Medulla oblongata (tissue), 1 donor: ENCODE data around the gene PSME2.
A peak's percentile ranks its signal among the peaks of the same experiment; 100 is the strongest.

Source experiments
- DNase-seq: peaks from one replicate; pipeline ENCODE4 v3.0.0-alpha.2; 2015; ENCODE audit errors: extremely low spot score

Gene PSME2

DNA sequence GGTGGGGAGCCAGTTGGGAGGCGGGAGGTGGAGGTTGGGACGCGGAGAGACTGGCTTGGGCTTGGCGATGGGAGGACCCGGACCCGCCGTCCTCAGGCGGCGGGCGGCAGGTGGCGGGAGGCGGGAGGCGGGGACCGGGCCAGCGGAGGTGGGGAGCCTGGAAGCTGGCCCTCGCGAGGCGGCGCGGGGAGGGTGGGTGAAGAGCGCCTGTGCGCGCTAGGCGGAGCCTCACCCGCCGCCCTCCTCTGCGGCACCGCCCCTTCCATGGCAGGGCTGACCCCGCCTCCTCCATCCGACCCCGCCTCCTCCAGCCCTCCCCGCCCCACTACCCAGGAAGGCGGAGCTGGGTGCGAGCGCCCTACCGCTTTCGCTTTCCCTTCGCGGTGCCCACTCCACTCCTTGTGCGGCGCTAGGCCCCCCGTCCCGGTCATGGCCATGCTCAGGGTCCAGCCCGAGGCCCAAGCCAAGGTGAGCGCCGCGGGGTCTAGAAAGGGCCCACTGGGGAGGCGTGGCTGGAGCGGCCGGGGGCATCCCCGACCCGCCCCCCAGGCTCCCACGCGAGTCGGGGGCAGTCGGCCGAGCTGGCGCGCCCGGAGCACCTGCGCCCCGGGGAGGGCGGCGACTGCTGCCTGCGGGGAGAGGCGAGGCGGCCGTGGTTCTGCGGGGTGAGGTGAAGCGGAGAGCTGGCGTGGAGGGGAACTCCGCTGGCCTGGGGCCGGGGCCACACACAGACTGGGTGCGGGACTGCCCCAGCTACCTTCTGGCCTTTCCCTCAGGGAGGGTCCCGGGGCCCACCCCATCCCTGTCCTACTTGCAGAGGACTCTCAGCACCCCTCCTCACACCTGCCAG lies 10.4 kb downstream of the PSME2 start, which contains the start of gene PSME1:
PSME1 (plus strand) TSS at position 361 of the 850 bp plus-strand sequence; CDS start at position 430, 69 bp downstream.
- peak; percentile 95 for DNase-seq

DNA sequence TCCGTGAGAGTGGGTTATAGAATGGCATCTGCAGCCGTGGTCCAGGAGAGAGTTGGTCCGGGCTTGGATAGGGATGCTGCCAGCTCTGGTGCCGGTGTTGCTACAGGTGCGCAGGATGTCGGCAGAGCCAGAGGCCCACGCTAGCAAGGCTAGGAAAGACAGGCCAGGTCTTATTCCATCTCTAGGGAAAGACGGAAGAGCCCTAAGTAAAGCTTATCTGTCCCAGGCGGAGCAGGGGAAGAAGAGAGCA lies 10.9 kb downstream of the PSME2 start:
- no peak for DNase-seq

DNA sequence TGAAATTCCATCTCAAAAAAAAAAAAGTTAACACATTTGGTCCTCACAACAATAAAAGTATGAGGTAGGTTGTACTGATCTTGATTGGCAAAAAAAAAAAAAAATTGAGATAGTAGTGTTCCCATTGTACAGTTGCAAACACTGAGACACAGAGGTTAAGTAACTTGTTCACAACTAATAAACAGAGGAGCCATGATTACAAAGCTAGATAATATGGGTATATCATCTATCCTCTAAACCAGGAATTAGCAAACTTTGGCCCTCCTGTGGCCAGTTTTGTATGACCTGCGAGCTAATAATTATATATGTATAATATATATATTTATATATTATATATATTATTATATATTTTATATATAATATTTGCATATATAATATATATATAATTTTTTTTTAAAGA lies 12.7 kb downstream of the PSME2 start:
- DNase-seq: no peak

DNA sequence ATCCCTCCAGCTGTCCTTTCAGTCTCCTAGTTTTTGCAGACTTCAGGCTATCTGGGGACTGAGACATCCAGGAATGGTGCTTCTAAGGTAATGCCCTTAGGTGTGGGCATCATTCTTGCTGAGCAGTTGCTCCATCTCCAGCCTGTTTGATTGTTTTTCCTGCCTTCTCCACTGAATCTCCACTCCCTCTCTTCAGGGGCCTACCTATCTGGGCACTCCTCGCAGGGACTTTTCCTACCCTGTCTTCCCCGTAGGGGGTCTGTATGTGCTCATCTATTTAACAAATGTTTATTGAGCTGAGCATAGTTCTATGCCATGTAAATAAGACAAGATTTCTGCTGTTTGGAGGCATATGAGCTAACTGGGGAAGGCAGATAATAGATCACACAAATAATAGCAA lies 13.4 kb downstream of the PSME2 start:
- no peak for DNase-seq

DNA sequence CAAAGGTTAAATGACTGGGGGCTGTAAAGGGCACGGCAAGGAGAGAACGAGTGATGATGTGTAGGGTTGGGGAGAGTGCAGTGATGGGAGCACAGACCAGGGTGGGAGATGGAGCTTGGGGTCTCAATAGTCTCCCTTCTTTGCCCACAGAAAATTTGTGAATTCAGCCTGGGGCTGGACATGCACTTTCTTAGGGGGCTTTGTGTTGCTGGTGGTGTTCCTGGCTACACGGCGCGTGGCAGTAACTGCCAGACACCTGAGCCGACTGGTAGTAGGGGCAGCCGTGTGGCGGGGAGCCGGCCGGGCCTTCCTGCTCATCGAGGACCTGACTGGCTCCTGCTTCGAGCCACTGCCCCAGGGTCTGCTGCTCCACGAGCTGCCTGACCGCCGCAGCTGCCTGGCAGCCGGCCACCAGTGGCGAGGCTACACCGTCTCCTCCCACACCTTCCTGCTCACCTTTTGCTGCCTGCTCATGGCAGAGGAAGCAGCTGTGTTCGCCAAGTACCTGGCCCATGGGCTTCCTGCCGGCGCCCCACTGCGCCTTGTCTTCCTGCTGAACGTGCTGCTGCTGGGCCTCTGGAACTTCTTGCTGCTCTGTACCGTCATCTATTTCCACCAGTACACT lies 14.2 kb downstream of the PSME2 start:
- no peak for DNase-seq

DNA sequence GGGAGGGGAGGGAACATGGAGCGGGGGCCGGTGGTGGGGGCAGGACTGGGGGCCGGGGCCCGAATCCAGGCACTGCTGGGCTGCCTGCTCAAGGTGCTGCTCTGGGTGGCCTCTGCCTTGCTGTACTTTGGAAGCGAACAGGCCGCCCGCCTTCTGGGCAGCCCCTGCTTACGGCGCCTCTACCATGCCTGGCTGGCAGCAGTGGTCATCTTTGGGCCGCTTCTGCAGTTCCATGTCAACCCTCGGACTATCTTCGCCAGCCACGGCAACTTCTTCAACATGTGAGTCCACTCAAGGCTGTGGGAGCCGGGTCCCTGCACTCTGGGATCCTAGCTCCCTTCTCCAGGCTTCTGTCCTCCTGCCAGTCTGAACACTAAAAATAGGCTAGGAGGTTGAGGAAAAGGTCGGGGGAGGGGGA lies 14.9 kb downstream of the PSME2 start:
- no peak for DNase-seq

DNA sequence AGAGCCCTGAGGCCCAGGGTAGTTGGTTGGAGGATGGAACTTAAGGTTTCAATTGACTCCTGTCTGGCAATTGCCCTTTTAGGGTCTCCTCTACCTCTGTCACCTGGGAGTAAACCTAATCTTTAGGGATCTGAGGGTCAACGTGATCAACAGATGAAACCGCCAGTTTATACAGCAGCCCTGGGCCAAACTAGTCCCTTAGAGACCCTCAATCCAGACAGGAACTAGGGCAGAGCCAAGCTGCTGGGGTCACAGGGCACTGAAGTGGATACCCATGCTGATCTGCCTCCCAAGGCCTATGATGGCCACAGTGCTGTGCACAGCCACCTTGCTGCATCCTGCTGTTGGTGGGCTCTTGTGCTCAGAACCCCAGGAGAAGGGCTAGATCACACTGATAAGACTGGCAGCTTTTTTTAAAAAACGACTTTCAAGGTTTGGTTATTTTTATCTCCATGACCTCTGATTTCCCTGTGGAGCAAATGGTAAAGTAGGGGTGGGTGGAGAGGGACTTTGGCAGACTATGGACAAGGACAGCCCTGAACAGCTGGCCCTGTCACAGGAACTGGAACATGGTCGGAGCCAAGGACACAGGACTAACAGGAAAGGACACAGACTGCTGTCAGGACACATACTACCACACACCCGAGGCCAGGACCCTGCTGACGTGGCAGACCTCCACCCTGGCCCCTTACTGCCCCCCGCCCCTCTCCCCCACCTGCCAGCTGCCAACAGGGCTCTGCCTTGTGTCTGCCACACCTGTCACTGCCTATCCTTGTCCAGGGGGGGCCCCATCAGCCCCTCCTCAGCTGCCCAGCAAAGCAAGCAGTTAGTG lies 15.5 kb downstream of the PSME2 start:
- DNase-seq: no peak

DNA sequence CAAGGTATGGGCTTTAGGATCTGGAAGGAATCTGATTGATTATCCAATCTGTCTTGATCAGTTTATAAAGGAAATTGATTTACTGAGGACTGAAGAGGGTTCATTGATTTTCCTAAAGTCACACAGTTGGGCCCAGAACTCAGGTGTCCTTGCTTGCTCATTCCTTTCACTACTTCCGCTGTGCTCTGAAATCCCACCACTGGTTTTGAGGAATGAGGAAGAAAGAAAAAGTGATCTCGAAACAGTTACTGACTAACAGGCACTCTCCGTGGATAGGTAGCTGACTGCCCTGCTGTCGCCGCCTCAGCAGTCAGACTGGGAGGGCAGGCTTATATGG lies 16.1 kb downstream of the PSME2 start, which contains the start of gene FITM1:
FITM1 (plus strand) TSS at position 280 of the 337 bp plus-strand sequence. CDS start 905 bp downstream, outside the sequence.
- DNase-seq: no peak

DNA sequence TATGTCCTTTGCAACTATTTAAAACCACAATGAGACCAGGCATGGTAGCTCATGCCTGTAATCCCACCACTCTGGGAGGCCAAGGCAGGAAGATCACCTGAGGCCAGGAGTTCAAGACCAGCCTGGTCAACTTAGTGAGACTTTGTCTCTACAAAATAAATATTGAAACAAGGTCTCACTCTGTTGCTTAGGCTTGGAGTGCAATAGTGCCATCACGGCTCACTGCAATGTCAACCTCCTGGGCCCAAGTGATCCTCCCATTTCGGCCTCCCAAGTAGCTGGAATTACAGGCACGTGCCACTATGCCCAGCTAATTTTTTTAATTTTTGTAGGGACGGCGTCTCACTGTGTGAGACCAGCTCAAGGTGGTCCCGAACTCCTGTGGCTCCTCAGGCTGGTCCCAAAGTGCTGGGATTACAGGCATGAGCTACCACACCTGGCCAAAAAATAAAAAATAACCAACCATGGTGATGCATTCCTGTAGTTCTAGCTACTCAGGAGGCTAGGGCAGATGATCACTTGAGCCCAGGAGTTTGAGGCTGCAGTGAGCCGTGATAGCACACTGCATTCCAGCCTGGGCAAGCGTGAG lies 16.9 kb downstream of the PSME2 start:
- DNase-seq: no peak

DNA sequence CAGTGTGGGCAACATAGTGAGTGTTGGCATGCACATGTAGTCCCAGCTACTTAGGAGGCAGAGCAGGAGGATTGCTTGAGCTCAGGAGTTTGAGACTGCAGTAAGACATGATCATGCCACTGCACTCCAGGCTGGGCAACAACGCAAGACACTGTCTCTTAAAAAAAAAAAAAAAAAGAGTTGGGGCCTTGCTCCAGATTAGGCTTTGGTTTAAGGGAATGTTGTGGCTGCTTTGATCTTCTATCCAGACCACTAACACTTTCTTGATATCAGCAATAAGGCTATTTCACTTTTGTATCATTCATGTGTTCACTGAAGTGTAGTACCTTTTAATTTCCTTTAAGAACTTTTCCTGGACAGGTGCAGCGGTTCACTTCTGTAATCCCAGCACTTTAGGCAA lies 18.7 kb downstream of the PSME2 start:
- no peak for DNase-seq

DNA sequence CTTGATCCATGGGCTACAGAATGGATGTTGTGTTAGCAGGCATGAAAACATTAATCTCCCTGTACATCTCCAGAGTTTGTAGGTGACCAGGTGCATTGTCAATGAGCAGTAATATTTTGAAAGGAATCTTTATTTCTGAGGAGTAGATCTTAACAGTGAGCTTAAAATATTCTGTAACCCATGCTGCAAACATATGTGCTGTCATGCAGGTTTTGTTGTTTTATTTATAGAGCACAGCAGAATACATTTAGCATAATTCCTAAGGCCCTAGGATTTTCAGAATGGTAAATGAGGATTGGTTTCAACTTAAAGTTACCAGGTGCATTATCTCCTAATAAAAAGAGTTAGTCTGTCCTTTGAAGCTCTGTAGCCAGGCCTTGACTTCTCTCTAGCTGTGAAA lies 19.5 kb downstream of the PSME2 start:
- no peak for DNase-seq

DNA sequence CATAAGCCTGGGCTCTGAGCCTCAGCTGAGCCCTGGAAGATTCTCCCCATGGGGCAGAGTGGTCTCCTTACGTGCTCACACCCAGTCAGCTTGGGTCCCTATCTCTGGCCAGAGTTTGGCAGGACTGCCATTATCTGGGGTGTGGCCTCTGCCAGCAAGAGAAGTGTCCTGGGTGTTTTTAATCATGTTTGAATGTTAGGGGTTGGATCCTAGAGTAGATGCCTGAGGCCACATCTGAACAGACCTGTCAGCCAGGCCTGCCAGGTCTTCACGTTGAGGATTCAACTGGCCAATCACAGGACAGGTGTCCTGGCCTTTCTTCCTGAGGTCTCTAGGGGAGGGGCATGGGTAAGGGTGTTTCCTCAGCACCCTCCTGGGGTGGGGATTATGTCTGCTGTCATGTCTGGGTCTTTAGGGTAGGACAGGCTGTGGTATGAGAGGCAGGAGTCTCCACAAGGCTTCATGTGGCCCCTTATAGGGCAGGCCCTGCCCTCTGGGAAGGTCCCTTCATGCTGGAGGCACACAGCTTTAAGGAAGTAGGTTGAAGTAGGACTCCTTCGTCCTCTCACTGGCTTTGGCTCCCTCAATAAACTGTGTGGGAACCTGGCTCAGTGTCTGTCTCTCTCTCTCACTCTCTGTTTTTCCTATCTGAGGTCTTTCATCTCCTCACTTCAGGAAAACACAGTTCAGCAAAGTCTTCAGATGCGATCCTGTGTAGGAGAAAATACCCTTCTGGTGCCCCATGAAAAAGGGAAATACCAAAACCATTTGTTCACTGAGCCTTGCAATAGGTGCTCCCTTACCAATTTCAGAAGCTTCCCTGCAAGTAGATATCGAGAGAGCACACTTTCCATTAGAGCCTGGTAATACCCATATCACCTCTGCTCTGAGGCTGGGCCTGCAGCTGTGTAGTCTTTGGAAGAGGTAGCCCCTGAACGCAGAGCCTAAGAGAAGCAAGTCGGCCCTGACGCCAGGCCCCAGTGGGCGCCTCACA lies 22.7 kb downstream of the PSME2 start:
- DNase-seq: no peak

DNA sequence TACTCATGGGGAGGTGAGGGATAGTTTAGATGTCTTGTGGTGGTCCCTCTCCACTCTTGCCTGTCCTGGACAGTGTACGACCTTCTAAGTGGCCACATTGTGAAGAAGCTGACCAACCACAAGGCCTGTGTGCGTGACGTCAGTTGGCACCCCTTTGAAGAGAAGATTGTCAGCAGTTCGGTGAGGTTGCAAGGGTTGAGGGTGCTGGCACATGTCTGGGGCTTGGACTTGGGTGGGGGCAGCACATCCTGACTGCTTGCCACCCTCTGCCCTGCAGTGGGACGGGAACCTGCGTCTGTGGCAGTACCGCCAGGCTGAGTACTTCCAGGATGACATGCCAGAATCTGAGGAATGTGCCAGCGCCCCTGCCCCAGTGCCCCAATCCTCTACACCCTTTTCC lies 23.5 kb downstream of the PSME2 start:
- DNase-seq: no peak

DNA sequence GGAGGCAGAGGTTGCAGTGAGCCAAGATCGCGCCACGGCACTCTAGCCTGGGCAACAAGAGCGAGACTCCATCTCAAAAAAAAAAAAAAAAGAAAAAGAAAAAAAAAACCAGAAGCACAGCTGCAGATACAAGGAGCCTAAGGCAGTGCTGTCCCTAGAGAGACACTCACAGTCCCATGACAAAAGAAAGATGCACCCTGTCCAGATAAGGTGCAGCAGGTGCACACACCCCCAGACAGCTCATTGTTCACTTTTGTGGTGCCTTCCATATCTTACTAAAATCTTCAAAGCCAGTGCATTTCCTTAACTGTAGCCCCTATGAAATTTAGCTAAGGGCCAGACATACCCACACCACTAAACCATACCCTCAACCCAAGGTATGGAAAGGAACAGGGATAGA lies 24.0 kb downstream of the PSME2 start:
- no peak for DNase-seq

DNA sequence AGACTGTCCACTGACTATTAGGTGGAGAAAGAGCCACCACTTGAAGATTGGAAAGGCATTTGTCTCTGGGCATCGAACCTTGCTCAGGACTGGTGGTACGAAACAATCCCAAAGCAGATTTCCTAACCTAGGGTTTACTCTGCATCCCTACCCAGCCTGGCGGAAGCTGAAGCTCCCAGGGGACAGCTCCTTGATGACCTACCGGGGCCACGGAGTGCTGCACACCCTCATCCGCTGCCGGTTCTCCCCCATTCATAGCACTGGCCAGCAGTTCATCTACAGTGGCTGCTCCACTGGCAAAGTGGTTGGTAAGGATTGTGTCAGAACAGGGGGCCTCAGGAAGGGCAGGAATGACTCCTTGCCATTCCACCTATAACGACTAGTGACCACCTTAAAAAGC lies 25.2 kb downstream of the PSME2 start:
- DNase-seq: no peak

DNA sequence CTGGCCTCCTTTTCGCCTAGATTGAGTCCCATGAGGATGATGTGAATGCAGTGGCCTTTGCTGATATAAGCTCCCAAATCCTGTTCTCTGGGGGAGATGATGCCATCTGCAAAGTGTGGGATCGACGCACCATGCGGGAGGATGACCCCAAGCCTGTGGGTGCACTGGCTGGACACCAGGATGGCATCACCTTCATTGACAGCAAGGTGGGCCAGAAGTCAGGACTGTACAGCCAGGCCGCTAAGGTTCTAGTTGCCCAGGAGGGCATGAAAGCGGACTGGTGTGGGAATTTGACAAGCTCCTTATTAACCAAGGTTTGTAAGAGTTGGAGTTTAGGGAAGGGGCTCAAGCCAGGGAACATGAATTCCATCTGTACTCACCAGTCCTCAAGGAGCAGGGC lies 26.7 kb downstream of the PSME2 start:
- DNase-seq: no peak

DNA sequence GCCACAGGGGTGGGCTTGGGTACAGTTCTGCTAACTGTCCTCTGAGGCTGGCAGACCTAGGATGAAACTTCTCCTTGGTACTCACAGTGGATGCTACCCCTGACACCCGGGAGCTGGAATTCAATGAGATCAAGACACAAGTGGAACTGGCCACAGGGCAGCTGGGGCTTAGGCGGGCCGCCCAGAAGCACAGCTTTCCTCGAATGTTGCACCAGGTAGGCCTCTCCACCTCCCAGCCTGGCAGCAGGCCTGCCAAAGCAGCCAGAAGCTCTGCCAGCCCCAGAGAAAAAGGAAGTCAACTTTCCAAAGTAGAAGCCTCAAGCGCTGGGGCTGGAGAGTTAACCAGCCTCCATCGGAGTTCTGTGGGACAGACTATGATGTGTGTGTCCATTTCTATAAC lies 29.2 kb downstream of the PSME2 start:
- no peak for DNase-seq

DNA sequence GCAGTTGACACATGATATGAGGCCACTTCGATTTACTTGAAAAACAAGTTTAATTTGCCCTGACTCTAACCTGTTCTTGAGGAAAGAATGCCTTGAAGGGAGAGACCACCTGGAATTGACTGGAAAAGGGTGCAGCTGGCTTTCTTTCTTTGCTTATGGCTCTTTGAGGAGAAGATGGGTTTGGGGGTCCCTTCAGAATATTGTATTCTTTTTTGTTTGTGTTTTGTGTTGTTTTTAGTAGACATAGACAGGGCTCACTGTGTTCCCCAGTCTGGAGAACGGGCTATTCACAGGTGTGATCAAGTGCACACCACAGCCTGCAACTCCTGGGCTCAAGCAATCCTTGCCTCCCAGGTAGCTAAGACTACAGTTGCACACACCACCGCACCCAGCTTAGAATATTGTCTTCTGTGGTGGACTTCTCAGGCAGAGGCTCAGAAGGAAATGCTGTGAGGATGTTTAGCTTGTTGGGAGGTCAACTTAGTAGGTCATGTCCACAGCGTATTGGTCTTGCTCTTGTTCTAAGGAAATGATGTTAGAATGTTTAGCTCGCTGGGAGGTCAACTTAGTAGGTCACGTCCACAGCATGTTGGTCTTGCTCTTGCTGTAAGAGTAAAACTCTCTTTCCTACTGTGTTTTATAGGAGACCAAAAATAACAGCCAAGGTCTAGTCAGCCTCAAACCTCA lies 30.1 kb downstream of the PSME2 start:
- no peak for DNase-seq

DNA sequence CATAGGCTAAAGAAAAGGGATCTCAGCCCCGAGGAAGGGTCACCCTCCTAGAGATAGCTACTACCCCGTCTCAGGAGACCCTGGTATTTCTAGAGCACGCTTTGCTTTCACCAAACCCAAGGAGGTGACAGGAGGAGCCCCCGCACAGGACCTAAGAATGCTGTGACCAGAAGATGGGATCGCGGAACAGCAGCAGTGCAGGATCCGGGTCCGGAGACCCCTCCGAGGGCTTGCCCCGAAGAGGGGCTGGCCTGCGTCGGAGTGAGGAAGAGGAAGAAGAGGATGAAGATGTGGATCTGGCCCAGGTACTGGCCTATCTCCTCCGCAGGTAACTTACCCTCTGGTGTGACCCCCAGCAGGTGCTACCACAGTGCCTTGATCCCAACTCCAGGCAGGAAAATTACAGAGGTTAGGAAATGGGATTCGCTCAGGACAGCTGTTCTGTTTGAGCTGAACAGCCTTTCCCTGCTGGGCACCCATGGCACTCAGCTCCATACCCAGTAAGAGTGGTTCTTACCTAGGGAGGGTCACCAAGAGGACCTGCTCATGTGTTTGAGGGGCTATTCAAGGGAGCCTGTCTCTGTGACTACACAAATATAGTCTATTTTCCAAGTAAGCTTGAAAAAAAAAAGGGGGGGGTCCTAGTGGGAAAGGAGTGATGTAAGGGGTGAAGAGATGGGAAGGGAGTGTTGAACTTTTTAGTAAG lies 30.8 kb downstream of the PSME2 start:
- no peak for DNase-seq
